GM19043 (cell line): ENCODE results near the gene TMEM170B.

Source experiments
- ATAC-seq: cut with Tn5 transposase; IDR thresholded peaks from one replicate; pipeline ENCODE4 v1.9.1; 2021; ENCODE audit warnings: low read depth; ENCODE audit not compliant: unreplicated experiment

Gene TMEM170B

GRCh38 chr6:11609324-11610071 lies 71.9 kb downstream of the TMEM170B start:
- no peak for ATAC-seq

GRCh38 chr6:11613336-11613735 lies 75.8 kb downstream of the TMEM170B start:
- no peak for ATAC-seq

GRCh38 chr6:11613858-11614257 lies 76.3 kb downstream of the TMEM170B start:
- no peak for ATAC-seq

- ATAC-seq, result no peak
These were observed 77.1 kb downstream of the TMEM170B start for GRCh38 chr6:11614534-11615213.

GRCh38 chr6:11615214-11615602 lies 77.7 kb downstream of the TMEM170B start:
- ATAC-seq, result no peak

GRCh38 chr6:11616200-11616611 lies 78.7 kb downstream of the TMEM170B start:
- no peak for ATAC-seq

- ATAC-seq, result no peak
These were observed 81.0 kb downstream of the TMEM170B start for GRCh38 chr6:11618533-11618932.

GRCh38 chr6:11621119-11621518 lies 83.6 kb downstream of the TMEM170B start:
- no peak for ATAC-seq

GRCh38 chr6:11622156-11622555 lies 84.6 kb downstream of the TMEM170B start:
- no peak for ATAC-seq

GRCh38 chr6:11623272-11623671 lies 85.7 kb downstream of the TMEM170B start:
- ATAC-seq, result no peak

- no peak for ATAC-seq
These were observed 87.8 kb downstream of the TMEM170B start for GRCh38 chr6:11625302-11625701.

- no peak for ATAC-seq
These were observed 88.8 kb downstream of the TMEM170B start for GRCh38 chr6:11626356-11626755.

- no peak for ATAC-seq
These were observed 91.0 kb downstream of the TMEM170B start for GRCh38 chr6:11628562-11628961.

GRCh38 chr6:11631008-11631407 lies 93.5 kb downstream of the TMEM170B start:
- no peak for ATAC-seq

GRCh38 chr6:11631539-11631938 lies 94.0 kb downstream of the TMEM170B start:
- ATAC-seq, result no peak

GRCh38 chr6:11632231-11632630 lies 94.7 kb downstream of the TMEM170B start:
- ATAC-seq, result no peak

- ATAC-seq, result no peak
These were observed 95.4 kb downstream of the TMEM170B start for GRCh38 chr6:11632795-11633511.
